ENCODE data around the gene ACKR2. TPM values are rescaled to one million over a fixed set of nuclear protein-coding genes. Genes with fewer than 3 reads are reported as not detected.

ACKR2 gene
- total and polyA plus RNA-seq, 2 experiments from 2014 or later = 1.7 to 3.9 TPM

DNA sequence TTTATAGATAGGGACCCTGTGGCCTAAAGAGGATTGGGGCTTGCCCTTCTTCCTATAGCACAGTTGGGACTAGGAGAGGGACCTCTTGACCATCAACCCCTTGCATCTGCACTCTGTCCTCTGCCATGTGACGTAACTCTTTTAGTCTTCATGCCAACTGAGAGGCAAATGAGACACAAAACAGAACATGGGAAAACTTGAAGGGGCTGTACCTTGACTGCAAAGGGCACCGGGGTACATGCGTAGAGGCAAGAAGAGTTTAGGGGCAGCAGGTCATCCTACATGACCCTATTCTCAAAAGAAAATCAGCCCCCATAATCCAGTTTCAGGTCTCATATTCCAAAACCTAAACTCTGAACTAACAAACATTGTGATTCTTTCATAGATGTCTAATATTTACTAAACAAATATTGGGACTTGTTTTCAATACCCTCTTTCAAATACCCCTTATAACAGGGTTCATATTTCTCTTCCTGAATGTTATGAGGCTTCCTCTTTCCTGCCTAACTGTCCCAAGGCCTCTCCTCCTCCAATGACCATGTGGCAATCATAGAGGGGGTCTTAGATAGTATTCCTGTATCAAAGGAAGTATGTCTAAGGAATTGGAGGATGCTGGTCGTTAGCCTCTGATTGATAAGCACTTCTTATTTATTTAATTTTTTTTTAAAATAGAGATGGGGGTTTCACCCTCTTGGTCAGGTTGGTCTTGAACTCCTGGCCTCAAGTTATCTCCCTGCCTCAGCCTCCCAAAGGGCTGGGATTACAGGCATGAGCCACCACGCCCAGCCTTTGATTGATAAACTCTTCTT, 20.6 kb downstream of the ACKR2 start:
- Histone ChIP-seq H3K27ac (peak overlapping the region; percentile 89), H3K9me2 (replicated peaks; ENCODE audit: insufficient read depth) (no peaks in the 10 kb centered on the region), H3K4me2 (no peak overlapping the region), H3K36me3 (replicated peaks; ENCODE audit: insufficient read depth, low read depth) (no peaks in the 10 kb centered on the region), H4K20me1 (ENCODE audit: insufficient read depth, poor library complexity, severe bottlenecking) (no peaks in the 10 kb centered on the region), H3K27me3 (no peaks in the 10 kb centered on the region), H2AFZ (no peak overlapping the region), H3K79me2 (no peaks in the 10 kb centered on the region), H3K9me3 (ENCODE audit: low read depth) (no peaks in the 10 kb centered on the region), H3K4me1 (ENCODE audit: insufficient read depth) (peaks cover 22% of the 10 kb centered on the region), H3K4me3 (no peak overlapping the region)
- WGBS (ENCODE audit: low lambda C conversion rate, missing lambda C conversion rate) = 78% methylated on average over 5 of the region's 5 CpGs
- no peak for DNase-seq (ENCODE audit: low spot score)
- TF ChIP-seq EZH2 (IDR thresholded peaks at IDR 0.05; ENCODE audit: borderline replicate concordance) = no peak
- no peak for TF ChIP-seq EZH2phosphoT487 (IDR thresholded peaks at IDR 0.05; ENCODE audit: low read depth, severe bottlenecking, unreplicated experiment)
- TF ChIP-seq, protein P1, sequence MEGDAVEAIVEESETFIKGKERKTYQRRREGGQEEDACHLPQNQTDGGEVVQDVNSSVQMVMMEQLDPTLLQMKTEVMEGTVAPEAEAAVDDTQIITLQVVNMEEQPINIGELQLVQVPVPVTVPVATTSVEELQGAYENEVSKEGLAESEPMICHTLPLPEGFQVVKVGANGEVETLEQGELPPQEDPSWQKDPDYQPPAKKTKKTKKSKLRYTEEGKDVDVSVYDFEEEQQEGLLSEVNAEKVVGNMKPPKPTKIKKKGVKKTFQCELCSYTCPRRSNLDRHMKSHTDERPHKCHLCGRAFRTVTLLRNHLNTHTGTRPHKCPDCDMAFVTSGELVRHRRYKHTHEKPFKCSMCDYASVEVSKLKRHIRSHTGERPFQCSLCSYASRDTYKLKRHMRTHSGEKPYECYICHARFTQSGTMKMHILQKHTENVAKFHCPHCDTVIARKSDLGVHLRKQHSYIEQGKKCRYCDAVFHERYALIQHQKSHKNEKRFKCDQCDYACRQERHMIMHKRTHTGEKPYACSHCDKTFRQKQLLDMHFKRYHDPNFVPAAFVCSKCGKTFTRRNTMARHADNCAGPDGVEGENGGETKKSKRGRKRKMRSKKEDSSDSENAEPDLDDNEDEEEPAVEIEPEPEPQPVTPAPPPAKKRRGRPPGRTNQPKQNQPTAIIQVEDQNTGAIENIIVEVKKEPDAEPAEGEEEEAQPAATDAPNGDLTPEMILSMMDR (IDR thresholded peaks at IDR 0.05; ENCODE audit: poor library complexity) = no peak

DNA sequence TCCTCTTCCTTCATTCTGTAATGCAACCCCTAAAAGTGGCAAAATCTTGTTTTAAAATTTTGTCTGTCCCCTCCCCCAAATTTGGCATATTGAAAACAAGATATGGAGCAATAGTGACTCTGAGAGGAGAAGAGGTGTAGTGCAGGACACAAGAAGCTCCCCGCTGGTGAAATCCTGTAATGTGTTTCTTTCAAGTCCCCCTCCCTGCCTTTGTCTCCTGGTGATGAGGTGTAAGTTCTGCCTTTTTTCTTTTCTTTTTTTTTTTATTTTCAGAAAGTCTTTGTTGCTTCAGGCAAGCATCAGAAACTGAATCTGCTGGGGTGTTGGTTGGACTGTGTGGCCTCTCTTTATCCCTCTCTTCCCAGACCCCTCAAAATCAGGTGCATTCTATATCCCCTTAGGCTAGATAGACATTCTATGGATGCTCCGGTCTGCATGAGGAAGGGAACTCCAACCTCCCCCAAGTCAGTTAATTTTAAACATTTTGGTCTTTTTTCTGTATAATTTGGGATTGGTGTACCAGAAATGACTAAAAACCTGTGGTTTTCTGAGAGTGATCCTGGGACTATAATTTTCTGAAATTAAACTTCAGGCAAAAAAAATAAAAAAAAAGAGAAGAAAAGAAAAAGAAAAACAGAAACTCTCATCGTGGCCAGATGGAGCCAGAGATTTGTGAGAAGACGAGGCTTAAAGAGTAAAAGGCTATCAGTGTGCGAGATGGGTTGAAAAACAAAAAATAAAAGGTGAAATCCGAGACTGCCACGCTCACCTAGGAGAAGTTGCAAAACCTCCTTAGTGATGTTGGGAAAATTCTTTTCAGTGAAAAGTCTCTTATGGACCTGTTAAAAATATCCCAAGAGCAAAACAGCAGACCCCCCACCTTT, 21.4 kb downstream of the ACKR2 start:
- H3K27me3 ChIP-seq = no peaks in the 10 kb centered on the region
- no peaks in the 10 kb centered on the region for H3K9me3 ChIP-seq (ENCODE audit: low read depth)
- WGBS (ENCODE audit: low lambda C conversion rate, missing lambda C conversion rate) = 39% methylated on average over 7 of the region's 7 CpGs
- TF ChIP-seq EZH2 (IDR thresholded peaks at IDR 0.05; ENCODE audit: borderline replicate concordance) = no peak
- no peak for TF ChIP-seq EZH2phosphoT487 (IDR thresholded peaks at IDR 0.05; ENCODE audit: low read depth, severe bottlenecking, unreplicated experiment)
- TF ChIP-seq, protein P1 (IDR thresholded peaks at IDR 0.05; ENCODE audit: poor library complexity) = peak; percentile 60
- DNase-seq (ENCODE audit: low spot score) = peak; percentile 68
- no peaks in the 10 kb centered on the region for H3K9me2 ChIP-seq (replicated peaks; ENCODE audit: insufficient read depth)
- no peaks in the 10 kb centered on the region for H3K36me3 ChIP-seq (replicated peaks; ENCODE audit: insufficient read depth, low read depth)
- H4K20me1 ChIP-seq (ENCODE audit: insufficient read depth, poor library complexity, severe bottlenecking) = no peaks in the 10 kb centered on the region
- no peaks in the 10 kb centered on the region for H3K79me2 ChIP-seq
- H3K27ac ChIP-seq = no peak overlapping the region
- H3K4me2 ChIP-seq = no peak overlapping the region
- no peak overlapping the region for H3K4me3 ChIP-seq
- no peak overlapping the region for H2AFZ ChIP-seq
- peaks cover 22% of the 10 kb centered on the region for H3K4me1 ChIP-seq (ENCODE audit: insufficient read depth)

DNA sequence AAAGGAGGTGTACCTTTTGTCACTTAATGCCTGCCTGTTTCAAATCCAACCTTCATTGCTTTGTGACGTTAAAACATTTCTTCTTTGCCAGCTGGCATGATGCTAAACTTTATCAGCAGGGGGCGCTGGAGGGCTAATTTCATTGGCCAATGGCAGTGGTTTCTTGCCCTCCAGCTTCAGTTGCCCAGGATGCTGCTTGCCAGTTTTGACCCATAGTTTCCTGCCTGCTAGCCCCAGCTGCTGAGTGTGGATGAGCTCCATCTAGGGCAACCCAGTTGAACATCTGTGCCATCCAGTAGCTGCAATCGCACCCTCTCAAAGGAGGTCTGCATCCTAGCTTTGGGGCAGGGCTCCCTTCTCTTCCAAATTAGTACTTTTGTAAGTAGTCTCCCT, 22.1 kb downstream of the ACKR2 start:
- H3K27ac ChIP-seq = no peak overlapping the region
- H3K36me3 ChIP-seq (replicated peaks; ENCODE audit: insufficient read depth, low read depth) = no peaks in the 10 kb centered on the region
- no peaks in the 10 kb centered on the region for H3K27me3 ChIP-seq
- H4K20me1 ChIP-seq (ENCODE audit: insufficient read depth, poor library complexity, severe bottlenecking) = no peaks in the 10 kb centered on the region
- peaks cover 22% of the 10 kb centered on the region for H3K4me1 ChIP-seq (ENCODE audit: insufficient read depth)
- H2AFZ ChIP-seq = no peak overlapping the region
- DNase-seq (ENCODE audit: low spot score) = peak; percentile 78
- H3K4me3 ChIP-seq = no peak overlapping the region
- 22% methylated on average over 3 of the region's 3 CpGs for WGBS (ENCODE audit: low lambda C conversion rate, missing lambda C conversion rate)
- H3K79me2 ChIP-seq = no peaks in the 10 kb centered on the region
- TF ChIP-seq, protein P1 (IDR thresholded peaks at IDR 0.05; ENCODE audit: poor library complexity) = peak; percentile 67
- TF ChIP-seq EZH2phosphoT487 (IDR thresholded peaks at IDR 0.05; ENCODE audit: low read depth, severe bottlenecking, unreplicated experiment) = no peak
- no peak overlapping the region for H3K4me2 ChIP-seq
- no peaks in the 10 kb centered on the region for H3K9me2 ChIP-seq (replicated peaks; ENCODE audit: insufficient read depth)
- no peaks in the 10 kb centered on the region for H3K9me3 ChIP-seq (ENCODE audit: low read depth)

Data from hepatocyte (in vitro differentiated cells).